NCI-H146 treated with DMSO at 0.1 percent for 48 hours (cell line): ENCODE measurements around the gene RMRP.

Experiments
- DNase-seq: peaks from one replicate; lab custom pipeline; 2025; ENCODE audit not compliant: unreplicated experiment; lab: John Stamatoyannopoulos, UW

Gene RMRP

DNA sequence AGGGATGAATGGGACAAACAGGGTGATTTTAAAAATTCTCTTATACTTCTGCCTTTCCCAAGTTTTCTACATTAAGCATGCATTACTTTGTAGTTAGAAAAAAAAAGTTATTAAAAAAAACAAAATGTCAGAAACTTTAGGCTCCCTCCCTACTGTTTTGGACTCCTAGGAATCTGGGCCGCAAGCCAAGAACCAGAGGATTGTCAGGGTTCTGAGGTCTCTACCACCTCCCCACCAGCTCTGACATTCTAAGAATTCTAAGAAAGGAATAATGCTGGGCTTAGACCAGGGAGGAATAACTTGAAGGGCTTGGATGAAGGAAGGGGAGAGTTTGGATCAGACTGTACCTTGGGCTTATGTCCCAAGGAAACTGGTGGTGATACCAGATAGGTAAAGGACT lies 8.2 kb upstream of the RMRP start:
- DNase-seq = no peak

GRCh38 chr9:35665471-35665818 lies 7.6 kb upstream of the RMRP start:
- no peak for DNase-seq

- peak; percentile 80 for DNase-seq
Observed at GRCh38 chr9:35664531-35665470, 7.0 kb upstream of the RMRP start, which contains the start of gene ARHGEF39. Gene ARHGEF39 (minus strand): TSS chr9:35665195. CDS start chr9:35665169, 26 bp downstream.

DNA sequence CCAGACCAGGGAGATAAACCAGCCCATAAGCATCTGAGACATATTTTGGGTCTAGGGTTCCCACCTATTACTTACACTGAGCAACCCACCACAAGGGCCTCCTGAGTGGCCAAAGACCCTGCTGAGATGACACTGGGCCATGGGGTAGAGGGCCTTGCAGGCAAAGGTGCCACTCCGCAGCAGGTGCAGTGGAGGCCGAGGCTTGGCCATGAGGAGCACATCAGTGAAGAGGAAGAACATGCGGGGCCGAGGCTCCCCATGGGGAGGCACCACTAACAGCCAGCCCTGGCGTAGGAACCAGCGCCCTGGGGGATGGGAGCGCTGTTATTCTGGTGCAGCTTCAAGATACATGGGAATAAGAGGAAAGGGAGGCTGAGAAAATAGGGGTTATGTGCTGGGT lies 4.6 kb upstream of the RMRP start:
- DNase-seq = no peak

- no peak for DNase-seq
Observed at GRCh38 chr9:35661756-35662350, 4.0 kb upstream of the RMRP start.

DNA sequence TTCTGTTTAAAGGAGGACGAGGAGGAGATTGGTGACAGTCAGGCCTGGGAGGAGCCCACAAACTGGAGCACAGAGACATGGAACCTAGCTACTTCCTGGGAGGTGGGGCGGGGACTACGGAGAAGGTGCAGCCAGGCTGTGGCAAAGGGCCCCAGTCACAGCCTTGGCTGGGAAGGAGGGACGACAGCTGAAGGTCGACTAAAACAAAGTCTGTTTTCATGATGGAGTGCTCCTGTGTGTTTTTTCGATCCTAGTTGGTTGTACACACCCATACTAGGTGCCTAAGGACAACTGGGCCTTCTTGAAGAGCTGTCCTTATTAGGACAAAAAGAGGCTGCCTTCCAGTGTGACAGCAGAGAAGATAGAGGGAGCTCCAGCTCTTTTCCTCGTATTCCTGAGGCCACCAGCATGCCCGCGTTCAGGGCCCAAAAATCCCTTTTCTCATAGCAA lies 3.2 kb upstream of the RMRP start:
- DNase-seq = no peak

- no peak for DNase-seq
Observed at GRCh38 chr9:35659340-35659739, 1.5 kb upstream of the RMRP start.

DNA sequence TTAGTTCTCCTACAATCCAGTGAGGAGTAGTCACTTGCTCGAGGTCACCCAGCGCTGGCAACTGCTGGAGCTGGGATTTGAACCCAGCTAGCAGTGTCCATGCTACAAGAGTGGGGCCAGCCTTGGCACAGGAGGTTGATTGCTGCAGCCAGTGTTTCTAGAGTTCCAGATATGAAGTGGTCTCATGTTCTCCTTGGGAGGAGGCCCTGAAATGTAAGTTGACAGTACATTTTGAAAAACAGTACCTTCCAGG lies 1.1 kb upstream of the RMRP start:
- DNase-seq = no peak

GRCh38 chr9:35658137-35658967 lies 533 bp upstream of the RMRP start, which contains the start of gene CCDC107:
Gene CCDC107 (plus strand): TSS chr9:35658292. CDS start chr9:35658380, 88 bp downstream.
- DNase-seq = peak; percentile 92

DNA sequence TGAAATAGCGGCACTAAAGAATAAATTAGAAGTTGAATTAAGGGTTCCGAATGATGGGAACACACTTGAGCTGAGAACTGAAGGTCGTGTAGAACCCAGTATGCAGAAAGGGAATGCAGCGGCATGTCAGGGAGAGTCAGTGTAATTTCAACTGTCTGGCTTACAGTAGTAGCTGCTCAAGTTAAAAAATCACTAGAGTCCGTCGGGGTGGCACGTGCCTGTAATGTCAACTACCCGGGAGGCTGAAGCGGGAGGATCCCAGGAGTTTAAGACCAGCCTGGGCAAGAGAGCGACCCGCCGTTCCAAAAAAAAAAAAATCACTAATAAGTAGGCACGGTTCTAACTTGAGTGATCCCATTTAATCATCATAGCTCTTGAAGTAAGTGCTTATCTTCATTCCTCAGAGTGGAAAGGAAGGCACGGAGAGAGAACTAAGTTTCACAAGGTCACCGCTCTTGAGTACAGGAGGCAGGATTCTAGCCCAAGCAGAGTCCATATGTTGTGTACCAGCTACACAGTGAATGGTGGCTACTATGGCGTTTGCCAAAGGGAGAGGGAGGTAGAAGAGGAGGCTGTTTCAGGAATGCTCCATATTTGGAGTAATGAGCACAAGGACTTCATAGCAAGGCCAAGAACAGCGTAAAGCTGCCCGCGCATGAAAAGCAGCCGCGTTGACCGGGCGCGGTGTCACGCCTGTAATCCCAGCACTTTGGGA lies 831 bp downstream of the RMRP start:
- DNase-seq = peak; percentile 56

- DNase-seq = no peak
Observed at GRCh38 chr9:35656348-35656747, 1.5 kb downstream of the RMRP start.

- no peak for DNase-seq
Observed at GRCh38 chr9:35653611-35654010, 4.2 kb downstream of the RMRP start.

DNA sequence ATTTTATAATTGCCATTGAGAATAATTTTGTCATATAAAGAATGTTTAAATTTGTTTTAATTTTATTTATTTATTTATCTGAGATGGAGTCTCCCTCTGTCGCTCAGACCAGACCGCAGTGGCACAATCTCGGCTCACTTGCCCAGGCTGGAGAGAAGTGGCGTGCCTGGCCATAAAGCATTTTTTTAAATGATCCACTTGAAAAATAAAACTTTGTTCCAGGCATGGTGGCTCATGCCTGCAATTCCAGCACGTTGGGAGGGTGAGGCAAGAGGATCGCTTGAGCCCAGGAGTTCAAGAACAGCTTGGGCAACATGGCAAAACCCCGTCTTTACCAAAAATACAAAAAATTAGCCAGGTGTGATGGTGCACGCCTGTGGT lies 5.0 kb downstream of the RMRP start:
- no peak for DNase-seq

GRCh38 chr9:35651956-35652828 lies 5.6 kb downstream of the RMRP start:
- DNase-seq = no peak

- no peak for DNase-seq
Observed at GRCh38 chr9:35650341-35651158, 7.3 kb downstream of the RMRP start, which contains the start of gene SIT1. Gene SIT1 (minus strand): TSS chr9:35650931. CDS start chr9:35650853, 78 bp downstream.

DNA sequence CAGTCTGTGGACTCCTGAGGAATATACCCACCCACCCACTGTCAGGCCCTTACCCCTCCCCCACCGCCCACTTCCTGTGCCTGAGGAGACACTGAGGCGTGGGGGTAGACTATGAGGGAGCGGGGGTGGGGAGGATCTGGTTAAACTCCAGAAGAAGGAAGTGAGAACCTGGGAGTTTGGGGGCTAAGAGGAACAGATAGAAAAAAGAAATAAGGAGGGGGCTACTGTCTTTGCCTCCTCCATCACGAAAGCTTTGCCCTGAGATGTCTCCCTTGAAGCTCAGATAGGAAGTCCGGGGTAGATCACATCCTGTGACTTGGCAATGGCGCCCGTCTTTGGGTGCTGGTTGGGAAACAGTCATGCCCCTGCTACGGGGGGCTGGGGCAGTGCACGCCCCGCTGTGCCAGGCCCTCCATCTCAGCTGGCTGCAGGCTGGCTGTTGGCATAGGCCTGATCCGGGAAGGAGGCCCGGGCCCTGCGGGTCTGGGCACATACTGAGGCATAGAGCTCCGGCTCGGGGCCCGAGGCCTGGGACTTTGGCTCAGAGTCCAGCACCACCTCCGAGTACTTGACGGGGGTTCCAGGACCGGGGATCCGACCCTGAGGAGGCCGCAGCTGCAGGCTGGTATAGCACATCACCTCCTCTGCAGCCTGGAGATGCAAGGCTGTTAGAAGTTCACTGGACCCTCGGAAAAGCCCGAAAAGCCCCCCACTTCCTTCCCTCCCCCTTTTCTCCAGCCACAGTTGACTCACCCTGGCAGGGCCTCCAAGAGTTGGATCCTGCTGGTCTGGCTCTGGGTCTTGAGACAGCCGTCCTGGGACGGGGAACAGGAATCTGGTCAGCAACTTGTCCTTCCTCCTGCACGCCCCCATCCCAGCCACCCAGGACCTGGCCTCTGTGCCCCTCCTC lies 8.1 kb downstream of the RMRP start:
- no peak for DNase-seq

DNA sequence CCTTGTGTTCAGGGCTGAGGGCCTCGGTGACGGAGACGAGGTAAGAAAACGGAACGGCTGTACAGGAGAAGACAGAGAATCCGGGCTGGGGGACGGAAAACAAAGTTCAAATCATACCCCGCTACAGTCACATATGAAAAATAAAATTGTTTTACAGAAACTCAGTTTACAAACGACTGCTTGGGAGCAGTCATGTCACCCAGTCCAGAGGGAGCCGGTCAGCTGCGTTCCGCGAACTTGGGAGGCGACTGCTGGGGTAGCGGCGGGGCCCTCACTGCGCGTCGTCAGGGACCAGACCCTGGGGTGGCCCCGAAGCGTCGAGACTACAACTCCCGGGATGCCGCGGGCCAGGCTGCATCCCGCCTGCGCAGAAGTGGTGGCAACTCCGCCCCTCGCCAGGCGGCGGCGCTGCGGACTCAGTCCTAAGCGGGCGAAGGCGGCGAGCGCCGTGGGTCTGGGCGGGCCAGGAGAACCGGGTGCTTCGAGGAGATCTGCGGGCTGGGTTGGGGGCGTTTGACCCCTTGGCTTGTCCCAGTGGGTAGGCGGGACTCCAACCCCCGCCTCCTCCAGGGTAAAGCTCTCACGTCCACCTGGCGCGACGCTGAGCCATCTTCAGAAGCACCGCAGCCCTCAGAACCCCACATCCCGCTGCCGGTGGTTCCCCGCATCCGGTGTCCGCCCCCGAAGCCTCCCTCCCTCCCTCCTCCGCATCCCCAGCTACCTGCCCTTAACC lies 11.1 kb downstream of the RMRP start:
- peak; percentile 90 for DNase-seq
